ENCODE measurements around the gene TTC23L.
A peak's percentile ranks its signal among the peaks of the same experiment; 100 is the strongest.
"Not testable (repeated sequence)": the region's sequence is repeated elsewhere in the genome, so short reads cannot be mapped to it uniquely, and the experiment has no call there.

TTC23L gene

DNA sequence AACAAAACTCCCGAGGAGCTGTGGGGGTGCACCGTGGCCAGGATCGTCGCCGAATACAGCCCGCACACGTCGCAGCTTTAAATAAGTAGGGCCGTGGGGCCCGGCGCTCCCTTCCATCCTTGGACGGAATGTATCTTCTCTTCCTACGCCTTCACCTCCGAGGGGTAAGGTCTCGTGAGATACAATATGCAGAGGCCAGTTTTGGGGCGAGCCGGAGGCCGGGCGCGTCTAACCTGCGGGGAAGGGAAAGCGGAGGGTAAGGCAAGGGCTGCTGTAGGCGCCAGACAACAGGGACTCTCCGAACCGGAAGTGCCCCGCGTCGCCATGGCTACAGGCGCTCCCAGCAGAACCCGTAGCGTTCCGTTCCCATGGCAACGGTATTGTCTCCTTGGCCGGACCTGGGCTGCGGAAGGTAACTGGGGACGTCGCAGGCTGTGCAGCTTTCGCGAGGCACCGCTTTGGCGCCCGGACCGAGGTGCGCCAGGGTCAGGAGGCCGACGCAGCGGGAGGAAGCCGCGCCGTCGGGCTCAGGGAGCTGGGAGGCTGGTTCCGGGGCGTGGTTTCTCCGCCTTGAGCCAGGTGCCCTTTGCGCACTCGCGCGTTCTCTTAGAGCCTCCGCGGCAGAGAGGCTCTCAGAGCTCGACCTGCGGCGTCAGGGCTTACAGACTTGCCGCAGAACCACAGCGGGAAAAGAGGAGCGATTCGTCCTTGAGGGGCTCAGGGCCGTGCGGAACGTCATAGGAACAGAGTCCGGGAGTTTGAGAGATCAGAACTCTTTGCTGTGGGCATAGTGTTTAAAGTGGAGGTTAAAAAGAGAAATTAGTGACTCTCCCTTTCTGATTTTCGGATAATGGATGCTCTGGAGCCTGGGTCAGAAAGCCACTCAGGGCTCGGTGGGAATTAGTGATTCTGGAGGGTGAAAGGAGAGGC is at the start of gene TTC23L:
TTC23L (plus strand) TSS at position 380 of the 930 bp plus-strand sequence. CDS start 1,508 bp downstream, outside the sequence.
- DNase-seq, result peak; percentile 74 to 84 (median 78)

DNA sequence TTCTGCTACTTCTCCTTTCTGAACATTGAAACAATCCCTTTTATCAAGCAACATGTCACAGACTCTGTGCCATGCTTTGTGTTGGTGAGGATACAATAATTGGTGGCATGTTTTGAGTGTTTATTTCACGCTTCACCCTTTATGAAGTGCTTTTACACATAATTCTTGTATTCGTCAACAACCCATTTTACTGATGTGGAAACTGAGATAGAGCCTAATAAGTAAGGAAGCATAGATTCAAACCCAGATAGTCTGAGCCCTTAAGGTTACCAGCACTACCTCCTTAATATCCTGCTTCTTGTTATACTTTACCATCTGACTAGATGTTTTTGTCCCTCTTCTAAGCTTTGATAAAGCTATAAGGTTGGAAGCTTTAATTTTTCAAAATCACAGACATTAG is 49.3 kb upstream of the TTC23L start:
- no peak for DNase-seq

- DNase-seq, result no peak
Observed at GRCh38 chr5:34790069-34790468, 48.9 kb upstream of the TTC23L start.

DNA sequence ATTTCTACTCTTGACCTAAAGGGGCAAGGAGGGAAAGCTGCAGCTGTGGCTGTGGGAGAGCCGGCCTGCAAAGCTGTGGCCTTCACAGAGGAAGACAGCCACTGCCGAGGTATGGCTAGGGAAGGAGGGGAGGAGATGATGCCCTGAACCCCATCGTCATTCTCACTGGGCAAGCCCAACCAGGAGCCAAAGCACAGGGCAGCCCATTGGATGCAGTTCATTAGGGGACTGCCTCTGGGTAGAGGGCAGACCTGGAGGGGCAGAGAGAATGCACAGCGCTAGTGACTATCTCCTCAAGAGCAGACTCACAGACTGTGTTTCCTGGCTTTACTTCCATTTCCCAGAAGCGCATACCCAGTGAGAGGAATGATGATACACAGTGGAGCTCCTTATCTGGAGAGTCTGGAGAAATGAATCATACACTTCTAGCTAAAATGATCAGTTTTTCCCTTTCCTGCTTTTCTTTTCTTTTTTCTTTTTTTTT is 47.2 kb upstream of the TTC23L start:
- no peak for DNase-seq

DNA sequence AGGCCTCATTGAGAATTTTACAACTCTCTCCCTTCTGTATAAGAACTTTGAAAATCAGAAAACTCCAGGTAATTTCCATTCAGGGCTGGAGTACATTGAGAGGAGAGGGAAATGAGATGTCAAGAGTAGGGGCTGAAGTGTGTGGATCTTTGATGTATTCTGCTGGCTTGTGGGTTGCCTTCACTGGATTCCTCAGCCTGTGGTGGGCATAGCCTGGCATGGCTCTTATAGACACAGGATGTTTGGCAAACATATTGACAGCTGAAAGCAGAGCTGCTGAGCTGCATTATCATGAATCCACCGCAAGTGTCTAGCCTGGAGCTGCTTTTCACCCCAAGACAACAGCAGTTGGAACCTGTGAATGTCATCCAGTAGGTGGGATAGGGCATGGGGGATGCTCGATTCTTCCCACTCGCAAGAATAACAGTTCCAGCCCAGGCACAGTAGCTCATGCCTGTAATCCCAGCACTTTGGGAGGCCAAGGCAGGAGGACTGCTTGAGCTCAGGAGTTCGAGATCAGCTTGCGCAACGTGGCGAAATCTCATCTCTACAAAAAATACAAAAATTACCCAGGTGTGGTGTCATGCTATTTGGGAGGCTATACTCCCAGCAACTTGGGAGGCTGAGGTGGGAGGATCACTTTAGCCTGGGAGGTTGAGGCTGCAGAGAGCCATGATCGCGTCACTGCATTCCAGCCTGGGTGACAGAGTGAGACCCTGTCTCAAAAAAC is 36.0 kb upstream of the TTC23L start:
- DNase-seq, result no peak

DNA sequence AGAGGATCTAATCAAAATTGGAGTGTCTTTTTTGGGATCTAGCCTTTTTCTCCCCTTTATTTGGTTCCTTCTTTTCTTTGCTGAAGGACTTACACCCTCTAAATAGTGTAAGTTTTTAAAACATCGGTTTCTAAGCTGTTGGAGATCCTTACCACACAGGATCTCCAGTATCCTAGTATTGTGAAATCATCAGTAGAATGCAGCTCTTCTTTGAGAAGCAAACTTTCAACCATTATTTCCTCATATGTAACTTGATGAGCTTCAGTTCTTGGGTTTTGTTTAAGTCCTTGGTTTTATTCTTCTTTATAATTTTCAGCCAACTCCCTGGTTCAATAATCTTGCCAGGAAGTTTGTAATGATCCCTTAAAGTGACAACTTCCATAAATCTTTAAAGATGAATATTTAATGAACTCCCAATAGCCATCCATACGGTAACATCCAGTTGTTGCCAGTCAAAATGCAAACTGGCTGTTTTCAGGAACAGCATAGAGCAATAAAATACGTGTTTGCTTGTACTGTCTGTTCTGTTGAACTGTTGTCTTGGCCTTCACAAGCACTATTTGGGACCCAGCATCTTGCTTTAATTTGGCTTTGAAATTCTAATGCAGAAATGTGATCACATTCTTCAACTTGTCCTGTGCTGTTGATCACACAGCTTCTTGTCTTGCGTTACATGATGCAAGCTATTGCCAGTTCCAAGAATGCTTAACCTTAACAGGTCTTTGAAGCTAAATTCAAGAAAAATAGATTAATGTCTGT is 34.8 kb upstream of the TTC23L start:
- no peak for DNase-seq

DNA sequence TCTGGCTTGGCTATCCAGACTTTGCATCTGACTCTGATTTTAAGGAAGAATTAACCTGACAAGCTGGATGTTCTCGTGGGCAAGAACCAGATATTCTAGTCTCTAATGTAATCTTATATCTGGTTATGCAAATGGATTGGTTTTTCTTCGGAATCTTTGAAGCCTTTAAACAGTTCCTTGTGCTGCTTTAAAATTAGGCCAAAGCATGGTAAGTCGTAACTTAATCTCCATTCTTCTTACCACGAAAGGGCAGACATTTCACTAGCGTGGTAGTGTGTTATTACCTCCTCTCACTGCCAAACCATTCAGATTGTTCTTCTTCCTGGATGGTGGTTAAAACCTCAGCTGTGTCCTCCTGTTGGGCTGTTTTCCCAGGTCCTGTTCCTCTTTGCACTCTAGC is 34.1 kb upstream of the TTC23L start:
- no peak for DNase-seq

GRCh38 chr5:34806532-34806931 is 32.4 kb upstream of the TTC23L start:
- DNase-seq, result no peak

GRCh38 chr5:34811706-34812105 is 27.3 kb upstream of the TTC23L start:
- no peak for DNase-seq

- no peak for DNase-seq
Observed at GRCh38 chr5:34813509-34813908, 25.5 kb upstream of the TTC23L start.

- no peak for DNase-seq
Observed at GRCh38 chr5:34817558-34818351, 21.2 kb upstream of the TTC23L start.

DNA sequence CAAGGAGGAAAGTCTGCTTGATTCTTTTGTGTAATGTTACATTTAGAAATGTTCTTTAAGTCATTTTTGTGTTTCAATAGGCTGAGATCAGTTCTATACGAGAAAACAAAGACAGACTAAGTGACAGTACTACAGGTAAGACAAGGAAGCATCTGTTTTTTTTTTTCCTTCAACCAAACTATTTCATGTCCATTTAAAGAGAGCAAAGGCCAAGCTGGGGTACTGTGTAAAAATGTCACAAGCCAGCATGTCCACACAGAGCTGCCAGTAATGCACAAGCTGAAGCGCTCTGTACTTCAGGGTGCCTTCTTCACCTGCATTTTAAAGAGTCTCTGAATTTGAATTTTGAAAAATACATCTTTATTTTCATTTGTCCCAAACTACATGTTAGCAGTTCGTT is 20.2 kb upstream of the TTC23L start:
- DNase-seq, result no peak

- DNase-seq, result no peak
Observed at GRCh38 chr5:34820593-34820992, 18.4 kb upstream of the TTC23L start.

DNA sequence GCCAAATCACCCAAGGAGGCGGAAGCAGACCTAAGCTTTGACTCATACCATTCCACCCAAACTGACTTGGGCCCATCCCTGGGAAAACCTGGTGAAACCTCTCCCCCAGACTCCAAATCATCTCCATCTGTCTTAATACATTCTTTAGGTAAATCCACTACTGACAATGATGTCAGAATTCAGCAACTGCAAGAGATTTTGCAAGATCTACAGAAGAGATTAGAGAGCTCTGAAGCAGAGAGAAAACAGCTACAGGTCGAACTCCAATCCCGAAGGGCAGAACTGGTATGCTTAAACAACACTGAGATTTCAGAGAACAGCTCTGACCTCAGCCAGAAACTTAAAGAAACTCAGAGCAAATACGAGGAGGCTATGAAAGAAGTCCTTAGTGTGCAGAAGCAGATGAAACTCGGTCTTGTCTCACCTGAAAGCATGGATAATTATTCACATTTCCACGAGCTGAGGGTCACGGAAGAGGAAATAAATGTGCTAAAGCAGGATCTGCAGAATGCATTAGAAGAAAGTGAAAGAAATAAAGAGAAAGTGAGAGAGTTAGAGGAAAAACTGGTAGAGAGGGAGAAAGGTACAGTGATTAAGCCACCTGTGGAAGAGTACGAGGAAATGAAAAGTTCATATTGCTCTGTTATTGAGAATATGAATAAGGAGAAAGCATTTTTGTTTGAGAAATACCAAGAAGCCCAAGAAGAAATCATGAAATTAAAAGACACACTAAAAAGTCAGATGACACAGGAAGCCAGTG is 15.8 kb upstream of the TTC23L start:
- DNase-seq, result no peak

- DNase-seq, result no peak
Observed at GRCh38 chr5:34826347-34826746, 12.6 kb upstream of the TTC23L start.

DNA sequence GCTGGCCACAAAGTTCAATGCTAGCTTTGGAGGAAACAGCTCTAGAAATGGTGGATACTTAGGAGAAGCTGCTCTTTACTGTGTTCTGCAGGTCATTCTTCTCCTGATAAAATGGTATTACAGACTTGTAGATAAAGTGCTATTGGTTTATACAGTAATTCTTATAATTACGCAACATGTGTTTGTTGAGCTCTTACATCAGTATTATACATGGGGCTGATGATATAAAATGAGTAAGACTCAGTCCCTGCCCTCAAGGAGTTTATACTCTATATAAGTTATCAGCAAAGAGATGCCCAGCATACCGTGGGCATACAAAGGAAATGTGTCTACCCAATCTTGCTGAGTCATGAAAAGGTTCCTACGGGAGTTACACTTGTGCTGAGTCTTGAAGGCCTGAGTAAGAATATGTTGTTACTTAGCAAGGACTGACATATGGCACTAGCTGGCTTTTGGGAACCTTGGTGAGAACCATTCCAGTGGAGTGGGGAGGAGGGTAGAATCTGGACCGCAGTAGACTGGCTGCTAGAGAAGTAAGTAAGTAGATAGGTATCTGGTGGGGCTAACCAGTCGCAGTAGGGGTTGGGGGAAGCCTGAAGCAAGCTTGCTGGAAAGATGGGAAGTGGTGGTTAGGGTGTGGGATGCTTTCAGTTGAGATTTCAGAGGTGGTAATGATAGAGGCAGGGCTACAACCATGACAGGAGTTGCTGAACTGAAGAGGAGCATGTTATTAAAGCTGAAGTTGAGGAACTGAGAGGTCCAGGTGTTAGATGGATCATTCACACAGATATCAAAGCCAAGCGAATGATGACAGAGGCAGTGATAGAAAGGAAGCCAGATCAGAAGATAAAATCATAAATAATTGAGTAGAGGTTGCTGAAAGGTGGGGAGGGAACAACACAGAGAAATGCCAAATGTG is 11.1 kb upstream of the TTC23L start:
- no peak for DNase-seq

GRCh38 chr5:34830827-34831226 is 8.1 kb upstream of the TTC23L start:
- not testable (repeated sequence) for DNase-seq

- no peak for DNase-seq
Observed at GRCh38 chr5:34831303-34831702, 7.7 kb upstream of the TTC23L start.

DNA sequence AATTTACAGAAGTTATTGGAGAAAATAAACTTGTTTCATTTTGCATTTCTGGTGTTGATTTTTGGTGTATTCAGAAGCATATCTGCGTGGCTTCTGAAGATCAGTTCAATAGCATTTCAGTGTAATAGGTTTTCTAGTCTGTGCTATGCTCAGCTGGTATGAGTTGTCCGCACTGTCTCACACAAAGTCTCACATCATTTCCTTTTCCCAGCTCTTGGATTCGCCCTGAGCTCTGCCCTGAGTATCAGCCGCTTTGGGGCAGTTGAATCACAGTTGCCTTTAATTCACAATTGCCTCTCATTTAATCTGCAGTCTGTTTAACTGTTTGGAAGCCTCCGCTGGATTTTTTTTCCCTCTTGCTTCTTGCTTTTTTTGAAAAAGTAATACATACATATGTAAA is 6.4 kb upstream of the TTC23L start:
- no peak for DNase-seq

GRCh38 chr5:34833090-34833489 is 5.9 kb upstream of the TTC23L start:
- no peak for DNase-seq

Measured in activated CD4-positive, CD25-positive, alpha-beta regulatory T cell (primary cell).